Cardiac muscle cell (in vitro differentiated cells and primary cell): ENCODE measurements around the gene BANK1. TPM values are rescaled to one million over a fixed set of nuclear protein-coding genes. Genes with fewer than 3 reads are reported as not detected.

Source experiments
- DNase-seq, 2 donors: peaks; one replicate each; pipeline versions ENCODE4 v3.0.0 to v3.0.0-alpha.2; 2010 to 2017; ENCODE audit warnings: low read depth in 1 of 2, low spot score in 1 of 2
- H3K27ac ChIP-seq: fragments of 200-600 bp; sonication (generic); 2 replicates; pipeline ENCODE4 v1.5.1; 2016
- H3K27me3 ChIP-seq: fragments of 200-600 bp; sonication (generic); 2 replicates; pipeline ENCODE4 v1.6.0; 2016; ENCODE audit warnings: control low read depth
- H3K36me3 ChIP-seq: fragments of 200-600 bp; sonication (generic); 2 replicates; pipeline ENCODE4 v1.5.1; 2016; ENCODE audit warnings: control low read depth
- H3K4me1 ChIP-seq: fragments of 200-600 bp; sonication (generic); 2 replicates; pipeline ENCODE4 v1.8.1; 2017; ENCODE audit warnings: low read depth, mild to moderate bottlenecking, mixed run types
- H3K4me3 ChIP-seq: fragments of 200-600 bp; sonication (generic); 2 replicates; pipeline ENCODE4 v1.5.1; 2016; ENCODE audit warnings: mild to moderate bottlenecking
- H3K9me3 ChIP-seq: fragments of 200-600 bp; sonication (generic); 2 replicates; pipeline ENCODE4 v1.5.1; 2017; ENCODE audit warnings: low read depth, mild to moderate bottlenecking, control low read depth
- CTCF ChIP-seq: IDR thresholded peaks from 2 replicates; pipeline ENCODE4 v1.5.1; 2012; ENCODE audit warnings: low read depth, mild to moderate bottlenecking, low read length
- polyA plus RNA-seq: library from polyadenylated mRNA; unstranded; fragments of >200 nt; fragmentation: Nextera tagmentation; extraction: Ambion mirVana; gene quantifications from 2 replicates; pipeline ENCODE4 v1.2.1, GENCODE V29; 2016
- total RNA-seq: library from RNA; depleted of rRNA; stranded (reverse); fragments of >200 nt; gene quantifications from 2 replicates; pipeline ENCODE4 v1.2.3, GENCODE V29; 2016

Gene BANK1
- total and polyA plus RNA-seq, 2 experiments from 2014 or later = 0.27 to 0.46 TPM

- Histone ChIP-seq H3K27ac (no peak overlapping the region), H3K9me3 (no peaks in the 10 kb centered on the region), H3K4me1 (peaks cover 7% of the 10 kb centered on the region), H3K36me3 (no peaks in the 10 kb centered on the region), H3K27me3 (no peaks in the 10 kb centered on the region), H3K4me3 (no peak overlapping the region)
- DNase-seq = peak in 1 of 2 donors; percentile 28
- no peak for TF ChIP-seq CTCF
These were observed 177.3 kb downstream of the BANK1 start for GRCh38 chr4:101967697-101968346.

- Histone ChIP-seq H3K4me1 (peaks cover 7% of the 10 kb centered on the region), H3K9me3 (no peaks in the 10 kb centered on the region), H3K27me3 (no peaks in the 10 kb centered on the region), H3K4me3 (no peak overlapping the region), H3K27ac (no peak overlapping the region), H3K36me3 (no peaks in the 10 kb centered on the region)
- no peak for TF ChIP-seq CTCF
- no peak for DNase-seq
These were observed 177.8 kb downstream of the BANK1 start for GRCh38 chr4:101968364-101968763.

- no peaks in the 10 kb centered on the region for H3K9me3 ChIP-seq
- no peaks in the 10 kb centered on the region for H3K36me3 ChIP-seq
- no peaks in the 10 kb centered on the region for H3K27me3 ChIP-seq
- TF ChIP-seq CTCF = no peak
- peaks cover 7% of the 10 kb centered on the region for H3K4me1 ChIP-seq
- no peak overlapping the region for H3K4me3 ChIP-seq
- no peak overlapping the region for H3K27ac ChIP-seq
- DNase-seq = no peak
These were observed 179.4 kb downstream of the BANK1 start for GRCh38 chr4:101969965-101970364.

GRCh38 chr4:101970547-101971155, 180.1 kb downstream of the BANK1 start:
- no peaks in the 10 kb centered on the region for H3K36me3 ChIP-seq
- DNase-seq = peak in 1 of 2 donors; percentile 10
- no peak for TF ChIP-seq CTCF
- H3K4me3 ChIP-seq = no peak overlapping the region
- H3K27me3 ChIP-seq = no peaks in the 10 kb centered on the region
- no peak overlapping the region for H3K27ac ChIP-seq
- no peaks in the 10 kb centered on the region for H3K9me3 ChIP-seq
- H3K4me1 ChIP-seq = peaks cover 7% of the 10 kb centered on the region

- no peak for TF ChIP-seq CTCF
- H3K4me3 ChIP-seq = no peak overlapping the region
- H3K27me3 ChIP-seq = no peaks in the 10 kb centered on the region
- no peaks in the 10 kb centered on the region for H3K9me3 ChIP-seq
- DNase-seq = no peak
- peaks cover 7% of the 10 kb centered on the region for H3K4me1 ChIP-seq
- no peaks in the 10 kb centered on the region for H3K36me3 ChIP-seq
- no peak overlapping the region for H3K27ac ChIP-seq
These were observed 182.3 kb downstream of the BANK1 start for GRCh38 chr4:101972791-101973190.
